IgD-negative memory B cell (primary cell): ENCODE results near the gene RREB1. TPM values are rescaled to one million over a fixed set of nuclear protein-coding genes. Genes with fewer than 3 reads are reported as not detected.
A peak's percentile ranks its signal among the peaks of the same experiment; 100 is the strongest.

ENCODE experiments used
- H3K27ac Mint-ChIP-seq, 3 donors: one replicate each; pipeline ENCODE4 v1.8.0; 2020 to 2022; ENCODE audit warnings: mild to moderate bottlenecking in 3 of 3, mixed read lengths in 3 of 3, moderate library complexity in 1 of 3
- H3K27me3 Mint-ChIP-seq: one replicate; pipeline ENCODE4 v1.8.0; 2021; ENCODE audit warnings: mixed read lengths
- H3K36me3 Mint-ChIP-seq: one replicate; pipeline ENCODE4 v1.8.0; 2020; ENCODE audit warnings: mild to moderate bottlenecking, mixed read lengths
- H3K4me1 Mint-ChIP-seq, 3 donors: one replicate each; pipeline ENCODE4 v1.8.0; 2020 to 2022; ENCODE audit warnings: mixed read lengths in 3 of 3, mild to moderate bottlenecking in 1 of 3
- H3K4me3 Mint-ChIP-seq, 4 donors: one replicate each; pipeline ENCODE4 v1.8.0; 2020 to 2022; ENCODE audit warnings: mild to moderate bottlenecking in 4 of 4, mixed read lengths in 4 of 4, moderate library complexity in 3 of 4
- H3K9me3 Mint-ChIP-seq, 3 donors: one replicate each; pipeline ENCODE4 v1.8.0; 2020 to 2021; ENCODE audit warnings: mixed read lengths in 3 of 3, mild to moderate bottlenecking in 1 of 3
- polyA plus RNA-seq: library from polyadenylated mRNA; unstranded; fragments of 300-500 nt; fragmentation: Illumina TruSeq; gene quantifications from one replicate; pipeline ENCODE4 v1.2.3, GENCODE V29; 2021

Gene RREB1
- polyA plus RNA-seq, 1 donor from 2014 or later: 6.1 TPM

DNA sequence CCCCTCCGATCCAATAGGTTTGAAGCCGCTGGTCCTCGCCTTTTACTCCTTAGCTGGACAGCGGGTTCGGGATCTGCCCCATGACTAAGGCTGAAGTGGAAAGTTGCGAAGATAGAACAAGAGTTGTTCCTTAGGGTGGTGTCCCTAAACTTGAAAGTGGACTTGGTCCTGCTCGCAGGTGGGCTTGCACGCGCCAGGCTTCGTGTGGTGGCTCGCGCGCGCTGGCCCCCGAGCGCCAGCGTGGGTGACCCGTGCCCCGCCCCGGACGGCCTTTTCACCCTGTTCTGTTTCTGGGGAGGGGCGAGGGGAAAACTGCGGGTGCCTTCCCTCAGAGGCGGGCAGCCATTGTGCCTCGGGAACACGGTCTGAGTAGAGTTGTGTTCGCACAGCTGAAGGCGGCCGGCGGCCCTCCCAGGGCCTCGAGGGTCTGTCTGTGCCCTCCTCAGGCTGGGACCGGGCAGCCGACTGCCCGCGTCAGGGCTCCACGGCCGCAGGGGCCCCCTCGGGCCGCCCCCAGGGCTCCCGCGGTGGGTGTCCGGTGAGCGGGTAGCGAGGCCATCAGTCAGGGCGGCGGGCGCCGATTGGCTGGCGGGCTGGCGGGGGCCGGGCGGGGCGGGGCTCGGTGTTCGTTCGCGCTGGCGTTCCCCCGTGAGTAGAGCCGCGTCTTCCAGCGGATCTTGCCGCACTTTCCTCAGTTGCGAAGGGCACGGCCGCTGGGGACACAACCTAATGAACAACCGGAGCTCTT lies 33.0 kb downstream of the RREB1 start:
- Mint-ChIP-seq H3K27ac (peak overlapping the region; percentile 64 to 98 (median 87)), H3K36me3 (no peaks in the 10 kb centered on the region), H3K9me3 (no peaks in the 10 kb centered on the region), H3K27me3 (no peaks in the 10 kb centered on the region), H3K4me1 (peaks cover 49 to 63% (median 59%) of the 10 kb centered on the region in 3 donors), H3K4me3 (peak overlapping the region; percentile 75 to 95 (median 90))

DNA sequence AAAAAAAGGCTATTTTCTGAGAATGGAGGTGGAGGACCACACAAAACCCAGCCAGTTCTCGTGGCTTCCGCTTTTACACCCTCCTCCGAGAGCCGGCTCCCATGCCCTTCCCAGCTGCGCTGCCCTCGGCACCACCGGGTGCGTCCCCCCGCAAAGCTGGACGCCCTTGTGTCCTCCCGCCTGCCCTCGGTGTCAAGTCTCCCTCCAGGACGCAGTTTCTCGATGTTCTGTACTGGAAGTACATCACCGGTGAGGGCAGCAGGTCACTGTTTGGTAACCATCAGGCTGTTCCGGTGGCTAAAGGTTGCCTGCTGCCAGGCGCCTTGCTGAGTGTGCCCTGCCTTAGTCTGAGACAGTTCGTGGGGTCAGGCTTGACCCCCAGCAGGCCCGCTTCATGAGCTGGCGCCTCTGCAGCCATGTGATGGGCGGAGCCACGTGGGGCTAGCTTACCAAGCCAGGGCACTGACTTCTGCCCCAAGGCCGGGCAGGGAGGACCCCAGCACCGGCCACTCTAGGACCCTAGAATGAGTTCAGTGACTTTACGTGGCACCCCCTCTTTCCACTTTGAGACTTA lies 34.6 kb downstream of the RREB1 start:
- Mint-ChIP-seq H3K9me3 (no peaks in the 10 kb centered on the region), H3K27ac (peak overlapping the region in 1 of 3 donors; percentile 83), H3K27me3 (no peaks in the 10 kb centered on the region), H3K36me3 (no peaks in the 10 kb centered on the region), H3K4me3 (peak overlapping the region; percentile 60 to 89 (median 82)), H3K4me1 (peaks cover 53 to 64% (median 64%) of the 10 kb centered on the region in 3 donors)

DNA sequence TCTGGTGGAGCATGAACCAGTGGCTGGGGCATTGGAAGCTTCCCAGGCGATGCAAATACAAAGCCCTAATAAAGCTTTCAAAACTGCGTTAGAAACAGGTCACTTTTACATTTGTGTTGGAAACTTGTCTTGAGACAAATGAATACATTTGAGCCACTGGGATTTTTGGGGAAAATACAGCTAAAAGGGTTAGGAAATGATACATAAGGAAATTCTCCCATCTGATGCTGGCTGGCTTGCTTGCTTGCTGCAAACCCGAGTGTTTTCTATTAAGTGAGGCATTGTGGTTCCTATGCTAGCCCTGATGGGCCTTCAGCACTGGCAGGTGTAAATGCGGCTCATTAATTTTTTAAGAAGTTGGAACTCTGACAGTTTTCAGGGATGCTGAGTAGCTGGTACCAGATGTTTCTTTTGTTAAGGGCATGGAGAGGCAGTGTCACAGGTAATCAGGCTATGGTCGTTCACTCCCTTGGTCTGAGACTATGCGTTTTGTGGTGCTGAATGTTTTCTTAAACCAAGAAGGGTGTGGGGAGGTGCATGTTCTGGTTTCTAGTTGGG lies 35.2 kb downstream of the RREB1 start:
- H3K9me3 Mint-ChIP-seq: no peaks in the 10 kb centered on the region
- H3K36me3 Mint-ChIP-seq: no peaks in the 10 kb centered on the region
- peaks cover 53 to 63% (median 60%) of the 10 kb centered on the region in 3 donors for H3K4me1 Mint-ChIP-seq
- no peaks in the 10 kb centered on the region for H3K27me3 Mint-ChIP-seq
- H3K4me3 Mint-ChIP-seq: peak overlapping the region; percentile 60 to 89 (median 72)
- peak overlapping the region in 2 of 3 donors; percentile 27 to 83 for H3K27ac Mint-ChIP-seq

DNA sequence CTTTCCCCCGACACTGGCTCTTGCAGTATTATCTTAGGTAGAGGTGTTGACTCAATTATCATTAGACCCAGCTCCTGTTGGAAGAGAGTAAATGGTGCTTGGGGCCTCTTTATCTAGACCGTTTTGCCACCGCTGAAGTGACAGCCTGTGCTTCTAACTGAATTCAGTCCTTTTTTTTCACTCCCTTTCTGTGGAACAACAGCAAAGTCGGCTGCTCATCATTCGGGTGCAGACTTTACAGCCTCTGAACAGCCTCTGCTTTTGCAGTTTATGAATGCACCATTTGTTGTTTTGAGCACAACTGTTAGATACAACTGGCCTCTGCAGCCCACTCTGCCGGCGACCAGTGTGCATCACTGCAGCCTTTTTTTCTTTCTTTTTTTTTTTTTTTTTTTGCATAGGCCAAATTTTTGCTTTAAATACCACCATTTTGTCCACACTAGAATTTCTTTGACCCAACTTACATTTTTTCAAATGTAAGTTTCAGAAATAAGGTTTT lies 35.8 kb downstream of the RREB1 start:
- Mint-ChIP-seq H3K27ac (peak overlapping the region in 1 of 3 donors; percentile 27), H3K4me3 (peak overlapping the region; percentile 43 to 89 (median 72)), H3K36me3 (no peaks in the 10 kb centered on the region), H3K4me1 (peaks cover 54 to 62% (median 56%) of the 10 kb centered on the region in 3 donors), H3K9me3 (no peaks in the 10 kb centered on the region), H3K27me3 (no peaks in the 10 kb centered on the region)

DNA sequence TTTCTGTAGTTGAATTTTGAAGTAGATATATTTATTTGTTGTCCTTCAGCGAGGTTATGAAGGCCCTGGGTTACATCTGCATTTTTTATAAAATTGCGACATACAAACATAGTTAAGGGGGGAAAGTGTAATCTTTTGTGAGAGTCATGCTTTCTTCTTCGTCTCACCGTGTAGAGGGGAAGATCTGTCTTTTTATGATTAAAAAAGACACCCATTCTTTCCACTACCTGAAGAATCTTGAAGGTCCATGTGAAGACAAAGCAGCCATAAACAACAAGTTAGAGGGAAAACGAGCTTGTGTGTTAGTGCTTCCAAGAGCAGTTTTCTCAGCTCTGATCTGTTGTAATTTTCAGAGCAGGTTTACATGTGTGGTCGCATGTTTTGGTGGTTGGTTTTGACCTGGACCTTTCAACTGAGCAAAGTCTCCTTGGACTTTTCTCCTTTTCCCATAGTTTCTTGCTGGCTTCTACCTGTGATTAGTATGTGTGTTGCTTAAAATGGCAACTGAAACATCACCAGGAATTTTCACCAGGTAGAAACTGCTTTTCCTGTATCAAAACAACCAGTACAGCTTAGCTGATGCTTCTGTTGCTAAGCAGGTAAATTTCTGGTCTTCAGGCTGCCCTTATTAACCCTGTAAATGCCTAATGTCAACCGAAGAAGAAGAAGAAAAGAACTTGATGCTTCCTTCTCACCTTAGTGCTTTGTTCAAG lies 37.3 kb downstream of the RREB1 start:
- no peaks in the 10 kb centered on the region for H3K9me3 Mint-ChIP-seq
- H3K27me3 Mint-ChIP-seq: no peaks in the 10 kb centered on the region
- peaks cover 3% of the 10 kb centered on the region for H3K36me3 Mint-ChIP-seq
- H3K4me1 Mint-ChIP-seq: peaks cover 47 to 58% (median 50%) of the 10 kb centered on the region in 3 donors
- H3K4me3 Mint-ChIP-seq: peak overlapping the region in 1 of 4 donors; percentile 55
- peak overlapping the region in 1 of 3 donors; percentile 39 for H3K27ac Mint-ChIP-seq

DNA sequence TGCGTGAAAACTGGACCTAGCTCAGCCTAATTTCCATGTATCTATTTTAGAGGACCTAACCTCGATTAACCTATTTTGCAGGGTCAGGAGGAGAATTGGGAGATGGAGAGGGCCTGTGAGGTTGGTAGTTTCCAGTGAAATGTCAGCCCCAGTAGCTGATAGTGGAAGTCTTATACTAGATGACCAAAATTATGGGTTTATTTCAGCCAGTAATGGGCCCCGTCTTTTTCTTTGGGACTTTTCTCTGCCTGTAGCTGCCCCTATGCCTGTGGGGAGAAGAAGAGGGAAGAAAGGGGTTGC lies 37.8 kb downstream of the RREB1 start:
- no peaks in the 10 kb centered on the region for H3K9me3 Mint-ChIP-seq
- H3K27ac Mint-ChIP-seq: peak overlapping the region in 1 of 3 donors; percentile 84
- H3K36me3 Mint-ChIP-seq: peaks cover 3% of the 10 kb centered on the region
- peaks cover 49 to 58% (median 52%) of the 10 kb centered on the region in 3 donors for H3K4me1 Mint-ChIP-seq
- no peaks in the 10 kb centered on the region for H3K27me3 Mint-ChIP-seq
- peak overlapping the region in 3 of 4 donors; percentile 55 to 90 (median 89) for H3K4me3 Mint-ChIP-seq

DNA sequence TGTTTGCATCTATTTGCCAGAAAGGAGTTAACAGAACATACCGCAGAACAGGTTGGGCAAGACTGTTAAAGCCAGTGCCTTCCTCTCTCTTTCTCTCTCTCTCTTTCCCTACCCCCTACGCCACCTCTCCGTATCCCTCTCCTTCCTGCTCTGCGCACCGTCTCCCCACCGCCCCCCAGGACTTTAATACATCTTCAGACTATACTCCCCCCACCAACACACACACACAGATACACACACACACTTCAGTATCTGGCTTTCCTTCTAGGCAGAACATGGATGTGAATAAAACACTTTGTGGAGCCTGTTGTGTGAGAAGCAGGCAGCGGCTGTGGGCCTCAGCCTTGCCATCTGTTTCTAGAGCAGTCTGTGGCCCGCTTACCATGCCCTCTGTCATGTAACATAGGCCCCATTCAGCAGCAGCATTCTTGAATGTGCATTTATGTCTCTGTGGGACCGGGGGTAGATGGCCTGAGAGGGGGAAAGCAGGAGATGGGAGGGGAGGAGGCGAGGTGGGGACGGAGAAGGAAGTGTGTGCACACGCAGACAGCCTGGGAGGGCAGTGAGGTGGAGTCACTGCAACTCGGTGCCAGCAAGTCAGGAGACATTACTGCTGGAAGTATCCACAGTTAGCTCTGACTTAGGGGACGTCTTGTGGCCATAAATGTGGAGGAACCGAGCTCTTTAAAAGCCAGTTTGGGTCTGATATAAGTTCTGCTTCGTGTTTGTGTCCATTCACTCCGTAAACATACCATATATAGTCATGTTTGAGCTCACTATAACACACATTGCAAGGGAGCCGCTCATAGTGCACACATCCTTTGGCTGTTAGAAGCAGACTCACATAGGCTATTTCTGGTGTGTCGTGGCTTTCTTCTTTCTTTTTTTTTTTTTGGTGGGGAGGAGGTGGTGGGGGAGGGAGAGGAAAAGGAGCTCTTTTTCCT lies 38.4 kb downstream of the RREB1 start:
- Mint-ChIP-seq H3K9me3 (no peaks in the 10 kb centered on the region), H3K36me3 (peaks cover 3% of the 10 kb centered on the region), H3K27ac (peak overlapping the region; percentile 49 to 84 (median 65)), H3K4me3 (peak overlapping the region; percentile 31 to 90 (median 73)), H3K27me3 (no peaks in the 10 kb centered on the region), H3K4me1 (peaks cover 52 to 63% (median 54%) of the 10 kb centered on the region in 3 donors)

DNA sequence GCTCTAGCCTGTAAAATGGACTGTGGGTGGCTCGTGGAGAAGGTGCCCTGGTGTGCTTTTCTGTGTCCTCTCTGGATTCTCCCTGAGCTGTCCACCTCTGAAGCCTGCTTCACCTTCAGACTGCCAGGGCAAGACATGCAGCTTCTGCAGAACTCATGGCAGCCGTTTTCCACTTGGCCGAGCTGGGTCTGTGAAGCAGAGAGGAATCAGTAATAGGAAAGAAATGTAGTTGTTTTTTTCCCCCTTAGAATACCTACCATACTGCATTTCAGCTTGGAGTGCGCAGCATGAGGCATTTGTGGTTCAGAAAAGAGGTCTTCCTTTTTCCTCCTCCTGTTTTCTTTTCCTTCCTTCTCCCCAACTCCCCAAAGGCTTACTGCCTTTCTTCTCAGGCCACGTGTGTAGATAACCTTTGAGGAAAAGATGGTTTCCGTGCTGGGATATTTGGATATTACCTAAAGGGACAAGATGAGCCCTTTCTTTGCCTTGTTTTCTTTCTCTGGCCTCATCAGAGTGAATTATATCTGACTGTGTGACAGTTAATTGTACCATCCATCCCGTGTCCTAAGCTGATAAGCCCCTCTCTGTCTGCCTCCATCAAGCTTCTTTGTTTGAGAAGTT lies 39.4 kb downstream of the RREB1 start:
- peaks cover 56 to 68% (median 58%) of the 10 kb centered on the region in 3 donors for H3K4me1 Mint-ChIP-seq
- H3K36me3 Mint-ChIP-seq: peaks cover 3% of the 10 kb centered on the region
- no peaks in the 10 kb centered on the region for H3K9me3 Mint-ChIP-seq
- H3K4me3 Mint-ChIP-seq: peak overlapping the region in 3 of 4 donors; percentile 31 to 90 (median 85)
- H3K27me3 Mint-ChIP-seq: no peaks in the 10 kb centered on the region
- H3K27ac Mint-ChIP-seq: peak overlapping the region in 2 of 3 donors; percentile 49 to 55

DNA sequence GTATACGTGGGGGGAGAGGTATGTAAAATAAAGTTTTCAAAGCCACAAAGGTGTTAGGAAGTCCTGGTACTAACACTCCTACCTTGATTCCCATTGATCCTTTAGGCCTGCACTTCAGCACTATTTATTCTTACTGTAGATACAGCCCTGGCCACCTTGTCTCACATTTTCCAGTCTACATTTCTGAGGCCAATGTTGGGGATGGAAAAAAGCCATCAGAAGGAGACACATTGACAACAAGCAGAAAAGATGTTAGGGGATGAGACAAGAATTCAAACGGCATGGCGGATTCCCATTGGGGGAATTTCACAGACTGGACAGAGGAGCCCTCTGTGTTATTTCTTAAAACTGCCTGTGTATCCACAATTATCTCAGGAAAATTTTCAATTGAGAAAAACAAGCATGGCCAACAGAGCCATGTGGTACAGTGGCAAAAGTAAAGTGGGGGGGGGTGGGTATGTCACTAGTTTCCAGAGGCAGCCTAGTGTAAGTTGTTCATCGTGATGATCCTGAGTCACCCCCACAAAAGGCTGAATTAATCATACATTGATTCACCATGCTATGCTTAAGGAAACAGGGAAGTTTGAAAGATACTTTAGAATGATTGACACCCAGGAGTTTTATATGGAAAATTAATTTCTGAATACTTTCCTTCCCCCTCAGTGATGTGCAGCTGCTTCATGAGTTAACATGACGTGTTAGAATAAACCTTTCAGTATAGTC lies 40.5 kb downstream of the RREB1 start:
- H3K4me3 Mint-ChIP-seq: no peak overlapping the region
- no peaks in the 10 kb centered on the region for H3K27me3 Mint-ChIP-seq
- peaks cover 55 to 67% (median 62%) of the 10 kb centered on the region in 3 donors for H3K4me1 Mint-ChIP-seq
- peak overlapping the region in 2 of 3 donors; percentile 7 to 49 for H3K27ac Mint-ChIP-seq
- no peaks in the 10 kb centered on the region for H3K9me3 Mint-ChIP-seq
- peaks cover 3% of the 10 kb centered on the region for H3K36me3 Mint-ChIP-seq

DNA sequence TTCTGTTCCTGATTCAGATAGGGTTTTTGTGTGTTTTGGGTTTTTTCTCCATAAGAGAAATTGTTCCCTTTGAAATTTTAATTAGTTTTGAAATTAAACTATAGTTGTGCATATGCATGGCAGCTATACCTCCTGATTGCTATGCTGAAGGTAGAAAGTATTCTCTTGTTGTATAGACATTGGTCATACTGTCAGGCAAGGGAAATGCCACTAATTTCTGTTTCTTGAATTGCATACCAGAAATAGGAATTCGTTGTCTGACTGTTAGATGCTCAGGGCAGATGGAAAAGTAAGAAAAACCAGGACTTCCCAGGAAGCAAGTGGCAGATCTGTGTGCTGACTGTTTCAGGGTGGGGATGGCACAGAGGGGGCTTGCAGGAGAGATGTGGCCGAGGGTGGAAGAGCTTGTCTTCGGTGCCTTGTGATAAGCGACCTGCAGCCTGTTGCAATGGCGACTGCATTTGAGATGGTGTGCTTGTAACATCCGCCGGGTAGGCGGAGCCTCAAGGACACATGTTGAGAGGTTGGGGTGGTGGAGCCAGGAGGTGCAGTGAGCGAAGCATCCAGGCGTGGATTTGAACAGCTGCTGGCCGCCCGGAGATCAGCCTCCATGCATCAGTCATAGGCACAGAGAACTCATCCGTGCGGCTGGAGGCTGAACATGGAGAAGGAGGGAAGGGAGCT lies 42.8 kb downstream of the RREB1 start:
- Mint-ChIP-seq H3K27me3 (no peaks in the 10 kb centered on the region), H3K27ac (peak overlapping the region in 1 of 3 donors; percentile 65), H3K4me3 (peak overlapping the region in 1 of 4 donors; percentile 7), H3K9me3 (no peaks in the 10 kb centered on the region), H3K4me1 (peaks cover 64 to 75% (median 66%) of the 10 kb centered on the region in 3 donors), H3K36me3 (peaks cover 3% of the 10 kb centered on the region)

DNA sequence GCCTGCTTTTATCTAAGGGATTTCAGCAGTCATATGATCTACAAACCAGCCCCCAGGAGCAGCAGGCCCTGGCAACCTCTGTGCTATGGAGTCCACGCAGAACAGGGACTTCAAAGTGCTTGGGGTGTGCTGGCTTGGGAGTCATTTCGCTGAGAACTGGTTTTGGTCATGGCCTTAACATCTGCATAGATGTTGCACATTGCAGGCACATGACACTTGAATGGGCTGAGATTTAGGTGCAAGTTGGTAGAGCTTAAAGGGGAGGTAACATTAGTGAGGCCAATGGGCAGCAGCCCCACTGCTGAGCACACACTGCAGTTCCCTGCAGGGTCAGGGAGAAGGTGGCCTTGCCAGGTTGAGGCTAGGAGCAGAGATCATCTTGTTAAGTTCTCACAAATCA lies 43.6 kb downstream of the RREB1 start:
- H3K27me3 Mint-ChIP-seq: no peaks in the 10 kb centered on the region
- H3K4me3 Mint-ChIP-seq: no peak overlapping the region
- H3K27ac Mint-ChIP-seq: peak overlapping the region in 2 of 3 donors; percentile 34 to 86
- peaks cover 3% of the 10 kb centered on the region for H3K36me3 Mint-ChIP-seq
- H3K9me3 Mint-ChIP-seq: no peaks in the 10 kb centered on the region
- peaks cover 64 to 75% (median 71%) of the 10 kb centered on the region in 3 donors for H3K4me1 Mint-ChIP-seq

DNA sequence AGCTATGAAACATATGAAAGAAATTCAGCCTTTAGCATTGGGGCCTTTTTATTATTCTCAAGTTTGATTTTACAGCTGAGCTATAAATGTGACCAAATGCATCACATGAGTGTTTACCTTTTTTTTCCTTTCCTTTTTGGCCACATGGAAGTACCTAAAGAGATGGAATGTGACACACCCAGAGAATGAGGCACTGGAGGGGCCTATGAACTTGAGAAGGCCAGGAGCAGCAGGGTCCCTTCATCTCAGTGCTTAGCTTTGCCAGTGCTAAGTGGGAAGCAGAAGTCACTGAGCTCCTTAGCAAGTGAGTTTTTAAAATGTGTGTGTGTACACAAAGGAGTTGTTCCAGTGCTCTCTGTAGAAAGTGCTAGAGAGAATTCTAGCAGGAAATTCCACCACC lies 44.7 kb downstream of the RREB1 start:
- Mint-ChIP-seq H3K4me1 (peaks cover 59 to 72% (median 64%) of the 10 kb centered on the region in 3 donors), H3K9me3 (no peaks in the 10 kb centered on the region), H3K36me3 (peaks cover 3% of the 10 kb centered on the region), H3K27me3 (no peaks in the 10 kb centered on the region), H3K27ac (peak overlapping the region; percentile 34 to 79 (median 46)), H3K4me3 (peak overlapping the region in 1 of 4 donors; percentile 34)
